Measurements from ENCODE around the gene SPCS1.
"Not testable (repeated sequence)": the region's sequence is repeated elsewhere in the genome, so short reads cannot be mapped to it uniquely, and the experiment has no call there.

SPCS1 gene

GRCh38 chr3:52695798-52696671 lies 9.9 kb upstream of the SPCS1 start:
- DNase-seq, result no peak

GRCh38 chr3:52696830-52697631 lies 8.9 kb upstream of the SPCS1 start:
- no peak for DNase-seq

- DNase-seq, result no peak
These were observed 8.3 kb upstream of the SPCS1 start for GRCh38 chr3:52697632-52697965.

GRCh38 chr3:52703341-52703740 lies 2.6 kb upstream of the SPCS1 start:
- no peak for DNase-seq

- no peak for DNase-seq
These were observed 1.1 kb upstream of the SPCS1 start for GRCh38 chr3:52704611-52705437.

- DNase-seq, result no peak
These were observed 543 bp upstream of the SPCS1 start for GRCh38 chr3:52705438-52705687.

GRCh38 chr3:52707585-52707984 lies 1.7 kb downstream of the SPCS1 start:
- DNase-seq, result no peak

GRCh38 chr3:52710512-52710911 lies 4.6 kb downstream of the SPCS1 start:
- no peak for DNase-seq

GRCh38 chr3:52712291-52713212 lies 6.6 kb downstream of the SPCS1 start:
- no peak for DNase-seq

- no peak for DNase-seq
These were observed 8.7 kb downstream of the SPCS1 start for GRCh38 chr3:52714335-52715302.

- DNase-seq, result no peak
These were observed 9.9 kb downstream of the SPCS1 start for GRCh38 chr3:52715714-52716305.

- DNase-seq, result no peak
These were observed 13.7 kb downstream of the SPCS1 start for GRCh38 chr3:52719618-52720017.

GRCh38 chr3:52721002-52721729 lies 15.3 kb downstream of the SPCS1 start:
- DNase-seq, result no peak

- DNase-seq, result no peak
These were observed 15.8 kb downstream of the SPCS1 start for GRCh38 chr3:52721730-52722008.

- no peak for DNase-seq
These were observed 16.6 kb downstream of the SPCS1 start for GRCh38 chr3:52722491-52722890.

- DNase-seq, result no peak
These were observed 18.0 kb downstream of the SPCS1 start for GRCh38 chr3:52723935-52724334.

- no peak for DNase-seq
These were observed 18.6 kb downstream of the SPCS1 start for GRCh38 chr3:52724511-52724910.

GRCh38 chr3:52728753-52729152 lies 22.8 kb downstream of the SPCS1 start:
- DNase-seq, result not testable (repeated sequence)

- DNase-seq, result no peak
These were observed 24.8 kb downstream of the SPCS1 start for GRCh38 chr3:52730681-52731080.

- DNase-seq, result no peak
These were observed 25.7 kb downstream of the SPCS1 start for GRCh38 chr3:52731590-52731989.
